SJCRH30 (cell line): ENCODE data around the gene CHERP. TPM values are rescaled to one million over a fixed set of nuclear protein-coding genes. Genes with fewer than 3 reads are reported as not detected.
A peak's percentile ranks its signal among the peaks of the same experiment; 100 is the strongest.
"Not testable (repeated sequence)": the region's sequence is repeated elsewhere in the genome, so short reads cannot be mapped to it uniquely, and the experiment has no call there.

ENCODE experiments used
- DNase-seq, 2 experiments: peaks; one replicate each; pipeline ENCODE4 v3.0.0-alpha.2; 2015 to 2020
- H3K27ac ChIP-seq: fragments of 250-450 bp; sonication (Bioruptor Pico); 2 replicates; pipeline ENCODE4 v1.5.1; 2020; ENCODE audit warnings: mild to moderate bottlenecking, moderate library complexity
- H3K27me3 ChIP-seq: fragments of 250-450 bp; sonication (Bioruptor Pico); 2 replicates; pipeline ENCODE4 v1.5.1; 2020; ENCODE audit warnings: mild to moderate bottlenecking, moderate library complexity
- H3K36me3 ChIP-seq: fragments of 250-450 bp; sonication (Bioruptor Pico); 2 replicates; pipeline ENCODE4 v1.5.1; 2020; ENCODE audit warnings: mild to moderate bottlenecking, moderate library complexity
- H3K4me1 ChIP-seq: fragments of 250-450 bp; sonication (Bioruptor Pico); 2 replicates; pipeline ENCODE4 v1.5.1; 2020; ENCODE audit warnings: mild to moderate bottlenecking, moderate library complexity
- H3K4me3 ChIP-seq: fragments of 250-450 bp; sonication (Bioruptor Pico); 2 replicates; pipeline ENCODE4 v1.5.1; 2020; ENCODE audit warnings: mild to moderate bottlenecking, moderate library complexity
- H3K9me3 ChIP-seq: fragments of 250-450 bp; sonication (Bioruptor Pico); replicated peaks from 2 replicates; pipeline ENCODE4 v1.5.1; 2020; ENCODE audit warnings: mild to moderate bottlenecking, moderate library complexity
- total RNA-seq: library from RNA; depleted of rRNA; stranded (reverse); fragments of >200 nt; shearing (Covaris generic); gene quantifications from 2 replicates; pipeline ENCODE4 v1.2.3, GENCODE V29; 2014

CHERP gene
- total RNA-seq, 1 experiment from 2014 or later, result 21.1 TPM

GRCh38 chr19:16569609-16570320 is 27.5 kb upstream of the CHERP start:
- H3K27me3 ChIP-seq, result no peaks in the 10 kb centered on the region
- H3K4me3 ChIP-seq, result no peak overlapping the region
- peaks cover 12% of the 10 kb centered on the region for H3K4me1 ChIP-seq
- DNase-seq, result no peak
- H3K36me3 ChIP-seq, result peaks cover 21% of the 10 kb centered on the region
- no peak overlapping the region for H3K27ac ChIP-seq
- H3K9me3 ChIP-seq, result no peaks in the 10 kb centered on the region

- Histone ChIP-seq H3K4me3 (no peak overlapping the region), H3K9me3 (no peaks in the 10 kb centered on the region), H3K4me1 (peaks cover 3% of the 10 kb centered on the region; the same call in 1 of the 2 replicates), H3K27me3 (no peaks in the 10 kb centered on the region), H3K27ac (no peak overlapping the region), H3K36me3 (peaks cover 39% of the 10 kb centered on the region)
- DNase-seq, result no peak
Measured at GRCh38 chr19:16566702-16567101, 24.5 kb upstream of the CHERP start.

- Histone ChIP-seq H3K27ac (no peak overlapping the region), H3K4me1 (peaks cover under 1% of the 10 kb centered on the region; the same call in 1 of the 2 replicates), H3K27me3 (no peaks in the 10 kb centered on the region), H3K36me3 (peaks cover 44% of the 10 kb centered on the region), H3K4me3 (no peak overlapping the region), H3K9me3 (no peaks in the 10 kb centered on the region)
- no peak for DNase-seq
Measured at GRCh38 chr19:16566161-16566560, 23.9 kb upstream of the CHERP start.

GRCh38 chr19:16564842-16565241 is 22.6 kb upstream of the CHERP start:
- no peak for DNase-seq
- no peaks in the 10 kb centered on the region for H3K27me3 ChIP-seq
- H3K27ac ChIP-seq, result no peak overlapping the region
- H3K4me3 ChIP-seq, result no peak overlapping the region
- H3K4me1 ChIP-seq, result no peaks in the 10 kb centered on the region
- H3K9me3 ChIP-seq, result no peaks in the 10 kb centered on the region
- peaks cover 51% of the 10 kb centered on the region for H3K36me3 ChIP-seq

- no peaks in the 10 kb centered on the region for H3K9me3 ChIP-seq
- H3K27me3 ChIP-seq, result no peaks in the 10 kb centered on the region
- peaks cover 61% of the 10 kb centered on the region for H3K36me3 ChIP-seq
- no peak overlapping the region for H3K27ac ChIP-seq
- H3K4me3 ChIP-seq, result no peak overlapping the region
- no peaks in the 10 kb centered on the region for H3K4me1 ChIP-seq
- DNase-seq, result no peak
Measured at GRCh38 chr19:16562608-16563025, 20.4 kb upstream of the CHERP start.

- no peaks in the 10 kb centered on the region for H3K27me3 ChIP-seq
- no peaks in the 10 kb centered on the region for H3K4me1 ChIP-seq
- H3K4me3 ChIP-seq, result no peak overlapping the region
- H3K9me3 ChIP-seq, result no peaks in the 10 kb centered on the region
- no peak for DNase-seq
- H3K36me3 ChIP-seq, result peaks cover 52% of the 10 kb centered on the region
- H3K27ac ChIP-seq, result no peak overlapping the region
Measured at GRCh38 chr19:16561382-16561781, 19.1 kb upstream of the CHERP start.

- no peaks in the 10 kb centered on the region for H3K4me1 ChIP-seq
- no peak for DNase-seq
- H3K27me3 ChIP-seq, result no peaks in the 10 kb centered on the region
- no peaks in the 10 kb centered on the region for H3K9me3 ChIP-seq
- peaks cover 49% of the 10 kb centered on the region for H3K36me3 ChIP-seq
- no peak overlapping the region for H3K4me3 ChIP-seq
- no peak overlapping the region for H3K27ac ChIP-seq
Measured at GRCh38 chr19:16559780-16560276, 17.6 kb upstream of the CHERP start.

- H3K36me3 ChIP-seq, result peaks cover 37% of the 10 kb centered on the region
- DNase-seq, result no peak
- no peak overlapping the region for H3K4me3 ChIP-seq
- no peaks in the 10 kb centered on the region for H3K4me1 ChIP-seq
- no peak overlapping the region for H3K27ac ChIP-seq
- H3K9me3 ChIP-seq, result no peaks in the 10 kb centered on the region
- H3K27me3 ChIP-seq, result no peaks in the 10 kb centered on the region
Measured at GRCh38 chr19:16554776-16555175, 12.5 kb upstream of the CHERP start.

- H3K27me3 ChIP-seq, H3K9me3 ChIP-seq, H3K4me3 ChIP-seq, DNase-seq, H3K4me1 ChIP-seq, H3K27ac ChIP-seq: not testable (repeated sequence)
- H3K36me3 ChIP-seq, result peaks cover 22% of the 10 kb centered on the region
Measured at GRCh38 chr19:16551902-16552301, 9.7 kb upstream of the CHERP start.

GRCh38 chr19:16548956-16549355 is 6.7 kb upstream of the CHERP start:
- no peaks in the 10 kb centered on the region for H3K27me3 ChIP-seq
- peaks cover 17% of the 10 kb centered on the region for H3K36me3 ChIP-seq
- no peak overlapping the region for H3K27ac ChIP-seq
- no peak overlapping the region for H3K4me3 ChIP-seq
- H3K4me1 ChIP-seq, result no peaks in the 10 kb centered on the region
- H3K9me3 ChIP-seq, result no peaks in the 10 kb centered on the region
- DNase-seq, result no peak

- Histone ChIP-seq H3K4me3 (no peak overlapping the region), H3K36me3 (peaks cover 14% of the 10 kb centered on the region), H3K9me3 (no peaks in the 10 kb centered on the region), H3K27ac (no peak overlapping the region), H3K27me3 (no peaks in the 10 kb centered on the region), H3K4me1 (no peaks in the 10 kb centered on the region)
- DNase-seq, result no peak
Measured at GRCh38 chr19:16544473-16545231, 2.4 kb upstream of the CHERP start.

- peak overlapping the region; percentile 96 for H3K4me3 ChIP-seq
- not testable (repeated sequence) for H3K27me3 ChIP-seq, H3K4me1 ChIP-seq, DNase-seq, H3K9me3 ChIP-seq, H3K27ac ChIP-seq
- peaks cover 20% of the 10 kb centered on the region for H3K36me3 ChIP-seq
Measured at GRCh38 chr19:16543734-16544133, 1.5 kb upstream of the CHERP start.

- H3K4me1 ChIP-seq, result no peaks in the 10 kb centered on the region
- H3K4me3 ChIP-seq, result peak overlapping the region; percentile 96
- H3K27ac ChIP-seq, result peak overlapping the region; percentile 82
- peak in 1 of 2 experiments; percentile 28 for DNase-seq
- no peaks in the 10 kb centered on the region for H3K9me3 ChIP-seq
- H3K27me3 ChIP-seq, result no peaks in the 10 kb centered on the region
- peaks cover 25% of the 10 kb centered on the region for H3K36me3 ChIP-seq
Measured at GRCh38 chr19:16542910-16543472, 754 bp upstream of the CHERP start.

- H3K36me3 ChIP-seq, result peaks cover 39% of the 10 kb centered on the region
- no peaks in the 10 kb centered on the region for H3K4me1 ChIP-seq
- no peaks in the 10 kb centered on the region for H3K27me3 ChIP-seq
- peak overlapping the region; percentile 96 for H3K4me3 ChIP-seq
- H3K27ac ChIP-seq, result peak overlapping the region; percentile 82
- DNase-seq, result peak in 1 of 2 experiments; percentile 26
- H3K9me3 ChIP-seq, result no peaks in the 10 kb centered on the region
Measured at GRCh38 chr19:16541526-16542044, 652 bp downstream of the CHERP start.

- Histone ChIP-seq H3K9me3 (no peaks in the 10 kb centered on the region), H3K4me1 (no peaks in the 10 kb centered on the region), H3K36me3 (peaks cover 44% of the 10 kb centered on the region), H3K27ac (no peak overlapping the region), H3K4me3 (peak overlapping the region; percentile 96), H3K27me3 (no peaks in the 10 kb centered on the region)
- DNase-seq, result no peak
Measured at GRCh38 chr19:16540948-16541347, 1.3 kb downstream of the CHERP start.
